ENCODE results near the gene PROZ.

DNA sequence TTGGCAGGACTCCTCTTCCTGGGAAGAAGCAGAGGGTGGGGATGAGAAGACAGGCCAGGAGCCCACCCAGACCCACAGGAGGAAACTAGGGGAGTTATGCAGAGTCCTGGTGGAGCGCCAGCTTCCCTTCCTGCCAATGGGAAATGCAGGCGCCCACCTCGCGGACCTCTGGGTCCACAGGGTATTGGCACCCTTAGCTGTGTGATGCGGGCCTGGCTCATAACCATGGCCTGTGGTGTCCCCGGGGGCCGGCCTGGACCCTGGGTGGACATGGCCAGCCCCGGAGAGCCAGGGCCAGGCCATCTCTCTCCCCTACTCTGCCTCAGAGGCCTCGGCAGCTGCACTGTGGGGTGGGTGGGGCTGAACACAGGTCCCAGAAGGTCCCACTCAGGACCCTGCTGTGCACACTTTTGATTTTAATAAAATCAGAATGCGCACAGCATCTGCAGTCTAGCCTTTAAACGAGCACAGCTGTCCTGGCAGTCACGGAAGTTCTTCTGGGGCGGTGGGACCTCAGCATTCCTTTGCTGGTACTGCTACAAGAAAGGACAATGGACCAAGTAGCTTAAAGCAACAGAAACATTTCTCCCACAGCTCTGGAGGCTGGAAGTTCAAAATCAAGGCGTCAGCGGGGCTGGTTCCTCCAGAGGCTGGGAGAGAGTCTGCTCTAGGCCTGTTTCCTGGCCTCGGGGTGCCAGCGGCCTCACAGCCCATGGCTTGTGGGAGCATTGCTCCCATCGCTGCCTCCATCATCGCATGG, 34.1 kb upstream of the PROZ start:
- TF ChIP-seq CTCF (optimal IDR thresholded peaks at IDR 0.05 in 1 of 3, IDR thresholded peaks at IDR 0.05 in 1 of 3, conservative IDR thresholded peaks at IDR 0.05 in 1 of 3; ENCODE audit: extremely low read depth in 1 of 3, insufficient read depth in 2 of 3, low read length in 3 of 3) (no peak), EZH2 (IDR thresholded peaks at IDR 0.05; ENCODE audit: low read length) (no peak)
